HPDE6-E6E7 (cell line): ENCODE results near the gene TPM2.

ENCODE experiments used
- DNase-seq: peaks from one replicate; pipeline ENCODE4 v3.0.0; 2011; ENCODE audit warnings: missing footprints; ENCODE audit errors: extremely low spot score

Gene TPM2

GRCh38 chr9:35689542-35690293 is at the start of gene TPM2:
Gene TPM2 (minus strand): TSS chr9:35689925. CDS start chr9:35689817, 108 bp downstream.
- peak; percentile 53 for DNase-seq

- no peak for DNase-seq
These were observed 49.2 kb upstream of the TPM2 start for GRCh38 chr9:35738924-35739323.

GRCh38 chr9:35738186-35738585 is 48.5 kb upstream of the TPM2 start:
- no peak for DNase-seq

GRCh38 chr9:35737143-35737542 is 47.4 kb upstream of the TPM2 start:
- no peak for DNase-seq

- DNase-seq = peak; percentile 62
These were observed 46.5 kb upstream of the TPM2 start for GRCh38 chr9:35736201-35736633.

GRCh38 chr9:35734096-35734495 is 44.4 kb upstream of the TPM2 start:
- DNase-seq = no peak

GRCh38 chr9:35732800-35733541 is 43.2 kb upstream of the TPM2 start:
- peak; percentile 64 for DNase-seq

- DNase-seq = peak; percentile 96
These were observed 42.6 kb upstream of the TPM2 start, which contains the start of the genes CREB3 and TLN1 for GRCh38 chr9:35732185-35732799. Gene CREB3 (plus strand): TSS chr9:35732666. CDS start chr9:35732773, 107 bp downstream. Gene TLN1 (minus strand): TSS chr9:35732195. CDS start chr9:35725694, 6,501 bp downstream.

GRCh38 chr9:35731415-35732184 is 41.9 kb upstream of the TPM2 start:
- DNase-seq = peak; percentile 36

- no peak for DNase-seq
These were observed 40.7 kb upstream of the TPM2 start for GRCh38 chr9:35730486-35730854.

GRCh38 chr9:35729700-35730485 is 40.2 kb upstream of the TPM2 start:
- peak; percentile 81 for DNase-seq

- no peak for DNase-seq
These were observed 39.4 kb upstream of the TPM2 start for GRCh38 chr9:35729101-35729500.

GRCh38 chr9:35728041-35728971 is 38.6 kb upstream of the TPM2 start:
- DNase-seq = peak; percentile 41

GRCh38 chr9:35727676-35728040 is 37.9 kb upstream of the TPM2 start:
- DNase-seq = no peak

- no peak for DNase-seq
These were observed 37.2 kb upstream of the TPM2 start for GRCh38 chr9:35726931-35727330.

GRCh38 chr9:35725362-35725761 is 35.6 kb upstream of the TPM2 start:
- no peak for DNase-seq

GRCh38 chr9:35723908-35724307 is 34.2 kb upstream of the TPM2 start:
- DNase-seq = no peak

GRCh38 chr9:35723426-35723825 is 33.7 kb upstream of the TPM2 start:
- no peak for DNase-seq

GRCh38 chr9:35719546-35719945 is 29.8 kb upstream of the TPM2 start:
- DNase-seq = no peak
